LHCN-M2 (cell line): ENCODE measurements around the gene SCML2. TPM values are rescaled to one million over a fixed set of nuclear protein-coding genes. Genes with fewer than 3 reads are reported as not detected.
"Not testable (repeated sequence)": the region's sequence is repeated elsewhere in the genome, so short reads cannot be mapped to it uniquely, and the experiment has no call there.

Experiments
- DNase-seq: peaks from one replicate; pipeline ENCODE4 v3.0.0-alpha.2; 2012; ENCODE audit warnings: low read depth
- polyA plus RNA-seq: library from polyadenylated mRNA; unstranded; fragments of >200 nt; gene quantifications from one replicate; pipeline ENCODE4 v1.2.1, GENCODE V29; 2012; ENCODE audit warnings: missing spikeins
- total RNA-seq: library from RNA; depleted of rRNA; stranded (reverse); fragments of >200 nt; gene quantifications from 2 replicates; pipeline ENCODE4 v1.2.3, GENCODE V29; 2014; rRNA removed

The SCML2 gene
- 4.2 and 5.6 TPM in 2 replicates for total RNA-seq
- polyA plus RNA-seq = 1.4 TPM

- DNase-seq = peak; percentile 26
Measured at GRCh38 chrX:18354369-18355223, at the start of gene SCML2. TSS of gene SCML2 (minus strand) at chrX:18354688. CDS start at chrX:18334071, 20,617 bp downstream.

GRCh38 chrX:18401848-18402213 lies 47.3 kb upstream of the SCML2 start:
- no peak for DNase-seq

GRCh38 chrX:18394477-18394876 lies 40.0 kb upstream of the SCML2 start:
- no peak for DNase-seq

DNA sequence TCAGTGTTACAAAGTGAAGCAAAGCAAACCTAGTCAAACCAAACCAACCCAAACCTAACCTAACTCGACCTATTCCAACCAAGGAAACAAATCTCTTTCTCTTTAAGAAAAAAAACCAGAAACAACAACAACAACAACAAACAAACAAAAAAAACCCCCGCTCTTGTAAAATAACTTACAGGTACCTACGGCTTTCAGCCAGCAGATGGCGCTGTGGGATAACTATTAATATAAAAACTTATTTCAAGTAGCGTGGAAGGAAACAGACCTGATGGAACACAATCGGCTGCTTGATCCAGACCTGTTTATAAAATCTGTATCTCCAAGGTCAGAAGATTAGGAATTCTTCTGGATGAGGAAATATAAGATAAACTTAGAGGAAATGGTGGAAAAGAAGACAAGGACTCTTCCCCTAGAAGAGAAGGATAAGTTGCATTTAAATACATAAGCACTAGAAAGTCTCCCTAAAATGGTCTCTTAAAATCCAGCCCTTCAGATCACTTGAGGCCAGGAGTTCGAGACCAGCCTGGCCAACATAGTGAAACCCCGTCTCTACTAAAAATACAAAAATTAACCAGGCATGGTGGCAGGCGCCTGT lies 36.6 kb upstream of the SCML2 start:
- peak; percentile 31 for DNase-seq

DNA sequence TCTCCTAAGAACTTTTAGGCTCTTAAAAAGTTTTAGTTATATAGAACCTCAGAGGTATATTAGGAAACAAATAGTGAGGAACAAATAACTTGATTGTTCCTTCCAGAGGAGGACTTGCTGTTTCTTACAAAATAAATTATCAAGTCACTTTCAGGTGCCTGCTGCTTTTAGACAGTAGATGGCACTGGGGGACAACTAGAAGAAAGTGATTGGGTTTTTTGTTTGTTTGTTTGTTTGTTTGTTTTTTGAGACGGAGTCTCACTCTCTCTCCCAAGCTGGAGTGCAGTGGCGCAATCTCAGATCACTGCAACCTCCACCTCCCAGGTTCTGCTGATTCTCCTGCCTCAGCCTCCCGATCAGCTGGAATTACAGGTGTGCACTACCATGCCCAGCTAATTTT lies 35.5 kb upstream of the SCML2 start:
- DNase-seq = no peak

DNA sequence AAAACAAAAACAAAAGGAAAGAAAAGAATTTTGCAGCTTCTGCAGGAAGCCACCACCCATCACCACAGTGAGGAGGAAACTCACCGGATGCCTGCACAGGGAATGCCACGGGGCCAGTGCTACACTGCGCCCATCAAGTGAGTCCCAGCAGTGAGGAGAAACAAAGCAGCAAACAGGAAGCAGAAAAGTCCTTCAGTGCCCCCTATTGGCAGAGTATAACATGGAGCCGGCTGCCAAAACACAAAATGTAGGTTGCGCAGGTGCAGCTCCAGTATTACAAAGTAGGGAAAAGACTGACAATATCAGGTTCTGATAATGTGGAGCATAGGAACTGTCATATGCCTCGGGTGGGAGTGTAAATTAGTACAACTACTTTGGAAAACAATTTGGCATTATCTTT lies 23.3 kb upstream of the SCML2 start:
- DNase-seq = peak; percentile 19

- not testable (repeated sequence) for DNase-seq
Measured at GRCh38 chrX:18375131-18375805, 20.8 kb upstream of the SCML2 start.

GRCh38 chrX:18369096-18369495 lies 14.6 kb upstream of the SCML2 start:
- DNase-seq = not testable (repeated sequence)

- DNase-seq = no peak
Measured at GRCh38 chrX:18368402-18368801, 13.9 kb upstream of the SCML2 start.

DNA sequence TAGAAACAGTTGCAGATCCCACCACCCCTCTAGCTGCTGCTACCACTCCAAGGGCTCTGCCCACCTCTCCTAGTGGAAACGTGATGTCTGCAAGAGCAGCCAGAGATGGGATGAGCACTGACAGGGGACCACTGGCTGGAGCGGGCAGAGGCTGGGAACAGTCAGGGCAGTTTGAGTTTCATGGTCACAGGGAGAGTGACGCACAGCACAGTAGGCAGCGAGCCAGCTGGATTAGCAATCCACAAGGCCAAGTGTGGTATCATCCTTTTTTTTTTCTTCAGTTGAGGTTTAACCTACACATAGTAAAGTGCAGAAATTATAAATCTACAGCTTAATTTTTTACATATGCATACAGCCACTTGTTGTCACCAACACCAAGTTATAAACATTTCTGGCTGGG lies 6.4 kb upstream of the SCML2 start:
- peak; percentile 46 for DNase-seq

- DNase-seq = no peak
Measured at GRCh38 chrX:18353931-18354368, 538 bp downstream of the SCML2 start.

GRCh38 chrX:18351784-18352183 lies 2.7 kb downstream of the SCML2 start:
- DNase-seq = no peak

- peak; percentile 16 for DNase-seq
Measured at GRCh38 chrX:18348047-18348446, 6.4 kb downstream of the SCML2 start.

DNA sequence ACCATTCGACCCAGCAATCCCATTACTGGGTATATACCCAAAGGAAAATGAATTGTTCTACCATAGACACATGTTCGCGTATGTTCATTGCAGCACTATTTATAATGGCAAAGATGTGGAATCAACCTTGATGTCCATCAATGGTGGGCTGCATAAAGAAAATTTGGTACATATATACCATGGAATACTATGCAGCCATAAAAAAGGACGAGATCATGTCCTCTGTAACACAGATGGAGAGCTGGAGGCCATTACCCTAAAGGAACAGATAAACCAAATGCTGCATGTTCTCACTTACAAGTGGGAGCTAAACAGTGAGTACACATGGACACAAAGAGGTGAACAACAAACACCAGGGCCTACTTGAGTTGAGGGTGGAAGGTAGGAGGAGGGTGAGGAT lies 45.1 kb downstream of the SCML2 start:
- no peak for DNase-seq

- DNase-seq = no peak
Measured at GRCh38 chrX:18297251-18297650, 57.2 kb downstream of the SCML2 start.

DNA sequence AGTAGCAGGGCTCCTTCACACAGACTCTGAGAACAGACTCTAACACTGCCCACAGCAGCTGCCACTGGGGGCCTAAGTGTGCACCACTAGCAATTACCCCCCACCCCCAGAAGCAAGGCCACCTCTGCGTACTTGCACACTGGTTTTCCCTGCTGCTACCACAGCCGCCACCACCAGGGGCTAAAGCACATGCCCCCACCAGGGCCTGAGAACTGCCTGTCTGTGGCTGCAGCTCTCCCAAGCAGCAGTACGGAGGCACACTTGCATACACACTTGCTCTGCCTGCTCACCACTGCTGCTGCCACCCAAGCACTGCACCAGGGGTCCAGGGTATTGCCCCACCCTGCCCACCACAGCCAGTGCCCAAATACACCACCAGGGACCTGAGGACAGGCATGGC lies 59.6 kb downstream of the SCML2 start:
- DNase-seq = no peak

DNA sequence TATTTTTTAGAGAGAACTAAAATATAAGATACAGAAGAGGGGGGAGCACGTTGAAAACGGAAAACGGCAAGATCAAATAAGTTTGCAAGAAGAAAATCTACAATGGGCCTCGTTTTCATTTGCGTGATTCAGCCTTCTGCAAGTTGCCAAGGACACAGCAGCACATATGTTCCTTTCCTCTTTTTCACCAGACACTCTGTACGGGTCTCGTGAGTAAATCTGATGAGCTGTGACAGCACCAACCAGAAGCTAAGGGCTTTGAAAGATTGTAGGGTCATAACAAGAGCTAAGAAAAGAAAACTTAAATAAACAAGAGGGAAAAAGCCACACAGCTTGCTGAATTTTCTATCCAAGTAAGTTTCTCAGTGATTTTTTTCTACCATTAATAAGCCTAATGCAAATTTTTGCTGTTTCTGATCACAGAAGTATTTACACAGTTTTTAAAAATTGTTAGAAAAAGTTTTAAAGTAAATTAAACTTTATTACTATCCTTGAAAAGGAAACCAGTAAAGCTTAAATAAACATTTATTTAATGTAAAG lies 63.4 kb downstream of the SCML2 start:
- DNase-seq = peak; percentile 6

DNA sequence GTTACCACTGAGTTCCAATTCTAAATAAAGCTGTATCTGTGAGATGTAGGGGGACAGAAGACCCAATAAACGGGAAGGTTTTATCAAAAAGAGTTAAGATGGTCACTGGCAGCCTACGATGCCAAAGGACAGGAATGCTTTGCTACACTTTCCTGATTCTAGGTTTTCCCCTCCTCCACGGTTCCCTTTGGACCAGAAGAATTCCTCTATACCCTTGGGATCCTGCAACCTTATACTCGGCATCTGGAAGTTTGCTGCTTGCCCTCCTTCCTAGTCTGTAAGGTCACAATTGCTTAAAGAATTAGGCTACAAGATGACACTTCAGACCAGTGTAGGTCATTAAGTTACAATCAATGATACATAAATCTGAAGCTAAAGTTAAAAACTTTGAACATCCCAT lies 64.3 kb downstream of the SCML2 start:
- peak; percentile 33 for DNase-seq

DNA sequence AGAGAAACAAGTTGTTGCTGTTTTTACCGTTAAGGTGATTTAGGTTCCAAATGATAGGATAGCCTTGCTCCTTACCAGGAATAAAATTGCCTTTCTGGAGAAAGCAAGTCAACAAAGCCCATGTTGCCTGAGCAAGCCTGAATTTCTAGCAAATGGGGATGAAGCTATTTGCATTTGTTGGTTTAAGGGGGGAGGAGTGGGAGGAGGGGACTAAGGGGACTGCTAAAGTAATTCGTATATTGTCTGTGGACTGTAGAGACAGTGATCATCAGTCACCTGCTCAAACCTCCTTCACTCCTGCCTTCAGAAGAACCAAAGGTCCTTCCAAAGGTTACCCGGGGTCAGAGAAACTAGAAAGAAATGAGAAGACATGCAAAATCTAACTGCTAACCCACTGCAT lies 65.8 kb downstream of the SCML2 start:
- no peak for DNase-seq

DNA sequence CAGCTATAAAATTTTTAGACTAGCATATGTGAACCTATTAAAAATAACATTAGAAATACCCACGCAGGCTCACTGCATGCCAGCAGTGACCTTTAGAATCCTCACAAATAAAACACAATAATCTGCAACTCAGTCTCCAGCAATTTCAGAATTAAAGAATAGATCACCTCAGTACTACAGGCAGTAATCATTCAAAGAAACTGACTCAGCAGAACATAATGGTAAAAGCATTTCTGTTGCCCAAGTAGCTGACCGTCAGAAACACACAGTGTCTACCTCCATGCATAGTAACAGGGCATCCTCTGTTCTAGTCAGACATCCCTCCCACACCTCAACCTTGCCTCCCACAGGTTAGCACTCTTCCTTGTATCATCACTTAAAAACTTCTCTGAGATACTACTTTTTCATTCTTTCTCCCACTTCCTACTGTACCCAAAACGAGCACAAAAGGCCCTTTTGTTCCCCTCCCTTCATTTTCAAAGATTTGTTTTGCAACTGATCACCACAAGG lies 68.1 kb downstream of the SCML2 start:
- no peak for DNase-seq

- no peak for DNase-seq
Measured at GRCh38 chrX:18278449-18278848, 76.0 kb downstream of the SCML2 start.

GRCh38 chrX:18272222-18272621 lies 82.3 kb downstream of the SCML2 start:
- DNase-seq = no peak
